Hematopoietic multipotent progenitor cell treated with erythropoietin and hydrocortisone succinate and interleukin-3 and kit ligand, for 15 days (in vitro differentiated cells): ENCODE data around the gene GPX7.

ENCODE experiments used
- DNase-seq: peaks from one replicate; pipeline ENCODE4 v3.0.0-alpha.2; 2015; ENCODE audit warnings: low spot score

Gene GPX7

DNA sequence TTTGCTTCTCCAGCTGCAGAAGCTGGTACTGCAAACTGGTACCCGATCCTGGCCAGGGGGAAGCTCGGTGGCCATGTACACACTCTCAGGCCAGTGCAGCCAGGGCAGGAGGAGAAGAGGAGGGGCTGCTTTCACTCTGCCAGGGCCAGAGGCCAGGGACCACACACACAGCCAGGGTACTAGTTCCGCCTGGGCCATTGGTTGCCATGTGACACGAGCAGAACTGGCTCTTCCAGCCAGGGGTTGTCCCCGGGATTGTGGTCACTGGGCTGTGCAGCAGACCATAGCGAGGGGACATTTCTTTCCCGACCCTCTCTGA lies 27.1 kb downstream of the GPX7 start:
- no peak for DNase-seq

DNA sequence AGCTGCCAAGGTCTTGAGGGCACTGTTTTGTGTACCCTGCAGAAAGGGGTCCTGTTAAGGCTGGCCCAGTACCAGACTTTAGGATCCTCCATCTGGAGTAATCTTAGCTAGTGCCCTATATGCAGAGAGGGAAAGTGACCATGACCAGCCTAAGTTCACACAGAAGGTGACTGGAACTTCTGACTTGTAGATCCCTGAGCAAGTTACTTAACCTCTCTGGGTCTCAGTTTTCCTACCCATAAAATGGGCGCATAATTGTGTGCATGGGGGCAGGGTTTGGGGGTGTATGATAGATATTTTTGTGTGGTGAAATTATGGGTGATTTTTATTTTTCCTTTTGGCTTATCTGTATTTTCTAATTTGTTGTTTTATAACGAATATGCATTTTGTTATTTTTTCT lies 27.5 kb downstream of the GPX7 start:
- DNase-seq, result no peak

DNA sequence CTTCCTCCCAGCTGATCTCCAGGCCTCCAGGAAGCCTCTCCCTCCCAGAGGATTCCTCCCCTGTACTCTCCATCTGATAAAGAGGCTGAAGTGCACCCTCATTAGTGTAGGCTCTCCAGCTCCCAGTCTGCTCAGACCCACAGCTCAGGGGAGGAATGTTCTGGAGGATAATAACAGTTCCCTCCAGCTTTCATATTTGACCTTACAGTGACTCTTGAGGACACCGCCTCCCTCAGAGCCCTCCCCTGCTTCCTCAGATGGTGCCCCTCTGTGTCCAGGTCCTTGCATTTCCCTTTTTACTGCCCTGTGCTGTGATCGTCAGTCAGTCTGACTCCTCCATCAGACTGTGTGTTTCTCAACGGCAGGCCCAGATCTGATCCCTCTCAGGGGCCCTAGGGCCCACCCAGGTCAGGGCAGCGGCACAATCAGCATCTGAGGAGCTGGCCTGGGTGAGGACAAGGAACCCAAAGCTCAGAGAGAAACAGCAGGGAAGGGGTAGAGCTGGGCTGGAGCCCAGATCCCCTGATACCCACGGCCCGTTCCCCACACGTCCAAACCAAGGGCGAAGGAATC lies 29.7 kb downstream of the GPX7 start:
- DNase-seq, result no peak

- no peak for DNase-seq
These were observed 30.6 kb downstream of the GPX7 start, which contains the start of gene SHISAL2A for GRCh38 chr1:52632732-52633290. Gene SHISAL2A, plus strand, starts transcription at chr1:52633168. Its CDS starts 326 bp downstream, at chr1:52633494.

- no peak for DNase-seq
These were observed 31.2 kb downstream of the GPX7 start for GRCh38 chr1:52633291-52633754.

- DNase-seq, result no peak
These were observed 31.9 kb downstream of the GPX7 start for GRCh38 chr1:52634111-52634510.

DNA sequence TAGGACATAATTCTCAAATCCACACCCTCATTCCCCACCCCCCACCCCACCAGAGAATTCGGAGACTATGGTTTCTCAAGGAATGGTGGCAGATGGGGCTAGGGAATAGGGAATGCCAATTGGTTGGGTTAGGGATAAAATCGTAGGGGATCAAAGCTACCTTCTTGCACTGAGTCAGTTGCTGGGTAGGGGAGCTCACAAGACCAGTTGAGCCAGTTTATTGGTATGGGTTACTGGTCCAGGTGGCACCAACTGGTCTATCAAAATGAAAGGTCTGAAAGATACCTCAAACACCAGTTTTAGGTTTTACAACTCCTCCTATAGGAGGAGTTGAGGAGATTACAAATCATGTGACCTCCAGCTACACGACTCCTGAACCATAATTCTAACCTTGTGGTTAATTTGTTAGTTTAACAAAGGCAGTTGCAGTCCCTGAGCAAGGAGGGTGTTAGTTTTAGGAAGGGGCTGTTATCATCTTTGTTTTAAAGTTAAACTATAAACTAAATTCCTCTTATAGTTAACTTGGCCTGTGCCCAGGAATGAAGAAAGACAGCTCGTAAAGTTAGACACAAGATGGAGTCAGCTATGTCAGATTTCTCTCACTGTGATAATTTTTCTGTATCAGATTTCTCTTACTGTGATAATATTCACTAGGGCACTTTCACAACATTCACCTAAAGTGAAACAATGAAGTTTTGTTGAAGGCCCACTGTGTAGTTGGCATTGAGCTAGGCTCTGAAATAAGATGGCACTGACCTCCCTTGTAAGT lies 33.3 kb downstream of the GPX7 start:
- no peak for DNase-seq

- DNase-seq, result no peak
These were observed 34.8 kb downstream of the GPX7 start for GRCh38 chr1:52636721-52637695.

DNA sequence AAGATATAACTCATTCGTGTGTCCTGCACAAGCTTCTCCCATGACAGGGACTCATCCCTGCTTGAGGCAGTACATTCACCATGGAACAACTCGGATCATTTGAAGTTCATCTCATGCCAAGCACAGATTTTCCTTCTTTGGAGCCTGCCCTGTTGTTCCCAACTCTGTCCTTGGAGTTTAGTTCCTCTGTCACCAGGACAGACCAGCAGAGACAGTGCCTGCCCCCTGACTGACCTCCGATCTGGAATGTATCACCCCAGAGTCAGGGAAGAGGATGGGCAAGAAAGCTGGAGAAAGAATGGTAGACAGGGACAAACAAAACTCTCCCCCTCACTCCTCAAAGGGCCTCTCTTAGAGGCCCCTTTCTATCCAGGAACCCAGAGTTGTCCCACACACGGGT lies 35.8 kb downstream of the GPX7 start:
- no peak for DNase-seq

- DNase-seq, result no peak
These were observed 38.5 kb downstream of the GPX7 start for GRCh38 chr1:52640697-52641096.

DNA sequence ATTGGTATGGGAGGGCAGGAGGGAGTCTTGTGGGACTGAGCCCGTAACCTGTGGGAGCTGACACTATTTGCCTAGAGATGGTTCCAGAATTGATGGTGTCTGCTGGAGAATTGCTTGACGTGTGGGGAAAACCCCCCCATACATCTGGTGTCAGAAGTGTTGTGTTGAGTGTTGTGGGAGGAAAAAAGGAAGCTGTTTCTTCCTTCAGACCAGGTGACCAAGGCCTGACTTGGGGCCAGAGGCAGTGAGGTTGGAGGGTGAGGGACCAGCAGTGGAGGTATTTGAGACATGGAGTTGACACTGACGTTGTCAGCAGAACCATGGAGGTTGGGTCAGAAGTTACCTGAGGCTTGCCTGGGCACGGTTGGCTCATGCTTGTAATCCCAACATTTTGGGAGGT lies 39.1 kb downstream of the GPX7 start:
- no peak for DNase-seq

DNA sequence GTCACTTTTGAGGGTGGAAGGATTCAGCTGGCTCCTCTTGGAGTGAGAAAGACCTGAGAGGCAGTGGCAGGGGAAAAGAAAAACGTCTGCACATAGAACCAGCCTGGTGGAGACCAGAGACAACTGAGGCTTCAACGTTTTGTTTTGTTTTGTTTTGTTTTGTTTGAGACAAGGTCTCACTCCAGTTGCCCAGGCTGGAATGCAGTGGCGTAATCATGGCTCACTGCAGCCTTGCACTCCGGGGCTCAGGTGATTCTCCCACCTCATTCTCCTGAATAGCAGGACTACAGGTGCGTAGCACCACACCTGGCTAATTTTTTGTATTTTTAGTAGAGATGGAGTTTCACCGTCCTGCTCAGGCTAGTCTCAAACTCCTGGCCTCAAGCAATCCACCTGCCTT lies 43.1 kb downstream of the GPX7 start:
- DNase-seq, result no peak

- no peak for DNase-seq
These were observed 49.7 kb downstream of the GPX7 start for GRCh38 chr1:52651904-52652303.

- DNase-seq, result no peak
These were observed 51.2 kb downstream of the GPX7 start for GRCh38 chr1:52653207-52653849.

GRCh38 chr1:52654063-52654462 lies 51.9 kb downstream of the GPX7 start:
- no peak for DNase-seq

DNA sequence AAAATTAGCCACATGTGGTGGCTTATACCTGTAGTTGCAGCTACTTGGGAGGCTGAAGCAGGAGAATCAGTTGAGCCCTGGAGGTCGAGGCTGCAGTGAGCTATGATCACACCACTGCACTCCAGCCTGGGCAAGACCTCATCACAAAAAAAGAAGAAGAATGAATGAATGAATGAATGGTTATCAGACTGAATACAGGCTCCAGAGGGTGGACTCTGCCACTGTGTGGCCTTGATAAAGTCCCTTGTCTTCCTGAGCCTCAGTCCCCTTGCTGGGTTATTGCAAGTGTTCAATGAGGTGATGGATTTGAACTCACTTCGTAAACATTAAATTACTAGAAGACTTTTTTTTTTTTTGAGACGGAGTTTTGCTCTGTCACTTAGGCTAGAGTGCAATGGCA lies 55.5 kb downstream of the GPX7 start:
- no peak for DNase-seq
